GM19239 (cell line): ENCODE results near the gene MMP7.

Experiments used
- DNase-seq: peaks from one replicate; pipeline ENCODE4 v3.0.0; 2011; ENCODE audit warnings: low spot score; ENCODE audit not compliant: insufficient read length
- FAIRE-seq: peaks from 2 replicates; lab custom pipeline; 2011; peaks lifted over from hg19 to GRCh38; lab: Jason Lieb, UNC

MMP7 gene

GRCh38 chr11:102499151-102499550, 31.4 kb downstream of the MMP7 start:
- DNase-seq (no peak), FAIRE-seq (no peak)

- DNase-seq (no peak), FAIRE-seq (no peak)
Observed at GRCh38 chr11:102497061-102497460, 33.5 kb downstream of the MMP7 start.

- peak; percentile 21 for DNase-seq
- peak; percentile 98 for FAIRE-seq
Observed at GRCh38 chr11:102495161-102496042, 35.1 kb downstream of the MMP7 start.

GRCh38 chr11:102494216-102494615, 36.3 kb downstream of the MMP7 start:
- DNase-seq (no peak), FAIRE-seq (no peak)

GRCh38 chr11:102493524-102493923, 37.0 kb downstream of the MMP7 start:
- FAIRE-seq (no peak), DNase-seq (no peak)

GRCh38 chr11:102491969-102492368, 38.6 kb downstream of the MMP7 start:
- FAIRE-seq (no peak), DNase-seq (no peak)

GRCh38 chr11:102489186-102490145, 41.1 kb downstream of the MMP7 start:
- no peak for DNase-seq
- no peak for FAIRE-seq

- DNase-seq (no peak), FAIRE-seq (peak; percentile 88)
Observed at GRCh38 chr11:102488208-102488607, 42.3 kb downstream of the MMP7 start.

GRCh38 chr11:102487214-102487613, 43.3 kb downstream of the MMP7 start:
- peak; percentile 4 for FAIRE-seq

GRCh38 chr11:102486584-102486983, 44.0 kb downstream of the MMP7 start:
- DNase-seq (no peak), FAIRE-seq (peak; percentile 45)

More at GRCh38 chr11:102487214-102487613, 43.3 kb downstream of the MMP7 start:
- DNase-seq = no peak

GRCh38 chr11:102485095-102485722, 45.3 kb downstream of the MMP7 start:
- FAIRE-seq = no peak

GRCh38 chr11:102482433-102482832, 48.1 kb downstream of the MMP7 start:
- DNase-seq = no peak
- no peak for FAIRE-seq

More at GRCh38 chr11:102485095-102485722, 45.3 kb downstream of the MMP7 start:
- DNase-seq = no peak

- FAIRE-seq (no peak), DNase-seq (no peak)
Observed at GRCh38 chr11:102479733-102480132, 50.8 kb downstream of the MMP7 start.

- FAIRE-seq (no peak), DNase-seq (no peak)
Observed at GRCh38 chr11:102478673-102479299, 51.8 kb downstream of the MMP7 start.

- FAIRE-seq (no peak), DNase-seq (no peak)
Observed at GRCh38 chr11:102476812-102477211, 53.7 kb downstream of the MMP7 start.

GRCh38 chr11:102476069-102476468, 54.5 kb downstream of the MMP7 start:
- FAIRE-seq (peak; percentile 4), DNase-seq (no peak)

- DNase-seq = no peak
- no peak for FAIRE-seq
Observed at GRCh38 chr11:102473543-102473942, 57.0 kb downstream of the MMP7 start.

GRCh38 chr11:102472127-102472526, 58.4 kb downstream of the MMP7 start:
- no peak for DNase-seq
- FAIRE-seq = no peak

- FAIRE-seq = peak; percentile 61
- DNase-seq = no peak
Observed at GRCh38 chr11:102471474-102471873, 59.1 kb downstream of the MMP7 start.
